Islet of Langerhans (tissue), 1 donor: ENCODE measurements around the gene CPAMD8.

Experiments
- FAIRE-seq: peaks from one replicate; lab custom pipeline; 2011; peaks lifted over from hg19 to GRCh38; lab: Jason Lieb, UNC

CPAMD8 gene

GRCh38 chr19:17026706-17027534 is at the start of gene CPAMD8:
Gene CPAMD8 (minus strand): TSS chr19:17026810. CDS start chr19:17026642, 168 bp downstream.
- no peak for FAIRE-seq

- no peak for FAIRE-seq
Observed at GRCh38 chr19:17075864-17076542, 49.4 kb upstream of the CPAMD8 start.

- no peak for FAIRE-seq
Observed at GRCh38 chr19:17075035-17075863, 48.6 kb upstream of the CPAMD8 start, which contains the start of the genes HAUS8 and MYO9B. Gene HAUS8 (minus strand): TSS chr19:17075452. CDS start chr19:17075422, 30 bp downstream. Gene MYO9B (plus strand): TSS chr19:17075777. CDS start chr19:17101718, 25,941 bp downstream.

GRCh38 chr19:17074634-17075034 is 48.0 kb upstream of the CPAMD8 start:
- FAIRE-seq, result no peak

GRCh38 chr19:17073869-17074633 is 47.4 kb upstream of the CPAMD8 start:
- no peak for FAIRE-seq

GRCh38 chr19:17070912-17071311 is 44.3 kb upstream of the CPAMD8 start:
- no peak for FAIRE-seq

GRCh38 chr19:17070421-17070820 is 43.8 kb upstream of the CPAMD8 start:
- FAIRE-seq, result no peak

GRCh38 chr19:17069193-17069592 is 42.6 kb upstream of the CPAMD8 start:
- no peak for FAIRE-seq

GRCh38 chr19:17063428-17063827 is 36.8 kb upstream of the CPAMD8 start:
- no peak for FAIRE-seq

GRCh38 chr19:17061691-17062090 is 35.1 kb upstream of the CPAMD8 start:
- no peak for FAIRE-seq

GRCh38 chr19:17061205-17061604 is 34.6 kb upstream of the CPAMD8 start:
- no peak for FAIRE-seq

GRCh38 chr19:17060802-17061201 is 34.2 kb upstream of the CPAMD8 start:
- FAIRE-seq, result no peak

GRCh38 chr19:17058236-17058635 is 31.6 kb upstream of the CPAMD8 start:
- FAIRE-seq, result no peak

- no peak for FAIRE-seq
Observed at GRCh38 chr19:17055636-17056035, 29.0 kb upstream of the CPAMD8 start.

- no peak for FAIRE-seq
Observed at GRCh38 chr19:17054746-17055145, 28.1 kb upstream of the CPAMD8 start.

GRCh38 chr19:17052439-17052838 is 25.8 kb upstream of the CPAMD8 start:
- no peak for FAIRE-seq

GRCh38 chr19:17049711-17050280 is 23.2 kb upstream of the CPAMD8 start:
- no peak for FAIRE-seq

- no peak for FAIRE-seq
Observed at GRCh38 chr19:17048885-17049453, 22.4 kb upstream of the CPAMD8 start.

GRCh38 chr19:17045907-17046502 is 19.4 kb upstream of the CPAMD8 start:
- FAIRE-seq, result no peak

GRCh38 chr19:17043744-17044143 is 17.1 kb upstream of the CPAMD8 start:
- FAIRE-seq, result no peak

- FAIRE-seq, result no peak
Observed at GRCh38 chr19:17041976-17042375, 15.4 kb upstream of the CPAMD8 start.
